Brain microvascular endothelial cell (primary cell): ENCODE data around the gene KRT23.

Source experiments
- DNase-seq: peaks from one replicate; pipeline ENCODE4 v3.0.0-alpha.2; 2020
- H3K27ac ChIP-seq: fragments of 250-450 bp; sonication (Bioruptor Pico); 2 replicates; pipeline ENCODE4 v1.5.1; 2020; ENCODE audit warnings: mild to moderate bottlenecking, moderate library complexity
- H3K27me3 ChIP-seq: fragments of 250-450 bp; sonication (Bioruptor Pico); replicated peaks from 2 replicates; pipeline ENCODE4 v1.5.1; 2020; ENCODE audit warnings: mild to moderate bottlenecking
- H3K36me3 ChIP-seq: fragments of 250-450 bp; sonication (Bioruptor Pico); replicated peaks from 2 replicates; pipeline ENCODE4 v1.5.1; 2020; ENCODE audit warnings: mild to moderate bottlenecking
- H3K4me3 ChIP-seq: 2 replicates; pipeline ENCODE4 v1.5.1; 2011; ENCODE audit warnings: low read depth, mild to moderate bottlenecking, control low read depth, low read length, moderate library complexity
- in situ Hi-C: cut with HindIII; loops from 2 replicates; pipeline ENCODE4 v1.10.0; 2017; ENCODE audit warnings: low sequenced_read_pairs, low pct_ligation_motif_present
- TF ChIP-seq, protein P1 (sequence below): IDR thresholded peaks from 2 replicates; pipeline ENCODE4 v1.5.1; 2011; ENCODE audit warnings: low read depth, mild to moderate bottlenecking, moderate library complexity, low read length, control low read depth, inconsistent platforms; ENCODE audit errors: missing control alignments

KRT23 gene

DNA sequence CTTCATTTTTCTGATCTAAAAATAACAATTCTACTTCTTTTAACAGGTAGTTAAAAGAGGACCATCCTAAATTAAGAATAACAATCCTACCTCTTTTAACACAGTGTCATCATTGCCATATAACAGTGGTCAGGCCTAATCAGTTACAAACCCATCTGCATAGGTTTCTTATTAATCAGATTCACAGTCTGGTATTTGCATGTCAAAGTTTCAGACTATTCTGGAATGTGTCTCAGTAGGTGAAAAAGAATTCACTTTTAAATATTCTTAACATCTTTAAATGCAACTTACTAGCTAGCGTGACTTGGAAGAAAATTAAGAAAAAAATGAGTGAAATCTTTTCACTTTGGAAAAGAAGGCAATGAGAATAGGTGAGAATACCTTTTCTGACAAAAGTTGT, 63.6 kb downstream of the KRT23 start:
- TF ChIP-seq, protein P1, sequence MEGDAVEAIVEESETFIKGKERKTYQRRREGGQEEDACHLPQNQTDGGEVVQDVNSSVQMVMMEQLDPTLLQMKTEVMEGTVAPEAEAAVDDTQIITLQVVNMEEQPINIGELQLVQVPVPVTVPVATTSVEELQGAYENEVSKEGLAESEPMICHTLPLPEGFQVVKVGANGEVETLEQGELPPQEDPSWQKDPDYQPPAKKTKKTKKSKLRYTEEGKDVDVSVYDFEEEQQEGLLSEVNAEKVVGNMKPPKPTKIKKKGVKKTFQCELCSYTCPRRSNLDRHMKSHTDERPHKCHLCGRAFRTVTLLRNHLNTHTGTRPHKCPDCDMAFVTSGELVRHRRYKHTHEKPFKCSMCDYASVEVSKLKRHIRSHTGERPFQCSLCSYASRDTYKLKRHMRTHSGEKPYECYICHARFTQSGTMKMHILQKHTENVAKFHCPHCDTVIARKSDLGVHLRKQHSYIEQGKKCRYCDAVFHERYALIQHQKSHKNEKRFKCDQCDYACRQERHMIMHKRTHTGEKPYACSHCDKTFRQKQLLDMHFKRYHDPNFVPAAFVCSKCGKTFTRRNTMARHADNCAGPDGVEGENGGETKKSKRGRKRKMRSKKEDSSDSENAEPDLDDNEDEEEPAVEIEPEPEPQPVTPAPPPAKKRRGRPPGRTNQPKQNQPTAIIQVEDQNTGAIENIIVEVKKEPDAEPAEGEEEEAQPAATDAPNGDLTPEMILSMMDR = no peak
- H3K36me3 ChIP-seq = no peaks in the 10 kb centered on the region
- in situ Hi-C loops = no loop called here
- no peaks in the 10 kb centered on the region for H3K27me3 ChIP-seq
- no peak overlapping the region for H3K27ac ChIP-seq
- DNase-seq = no peak
- H3K4me3 ChIP-seq = no peak overlapping the region

DNA sequence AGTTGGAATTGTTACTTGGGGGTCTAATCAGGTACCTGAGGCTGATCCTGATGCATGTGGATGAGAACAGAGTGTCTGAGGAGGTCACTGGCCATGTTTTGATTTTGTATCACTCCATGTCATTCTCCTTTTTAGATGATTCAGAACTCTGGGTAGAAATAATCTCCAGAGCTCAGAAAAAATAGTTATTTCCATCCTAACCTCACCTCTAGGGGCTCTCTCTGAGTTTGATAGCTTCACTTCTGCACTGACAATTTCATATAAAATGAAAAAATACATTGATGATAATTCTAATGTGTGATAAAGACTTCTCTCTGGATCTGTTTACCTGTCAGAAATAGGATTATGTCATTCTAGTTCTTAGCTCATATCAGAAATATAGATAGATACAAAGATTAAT, 64.2 kb downstream of the KRT23 start:
- no peaks in the 10 kb centered on the region for H3K36me3 ChIP-seq
- in situ Hi-C loops = no loop called here

More for the DNA sequence above, 64.2 kb downstream of the KRT23 start:
- Histone ChIP-seq H3K27ac (no peak overlapping the region), H3K27me3 (no peaks in the 10 kb centered on the region), H3K4me3 (no peak overlapping the region)
- TF ChIP-seq, protein P1 = peak; percentile 12
- no peak for DNase-seq
